PC-3 (cell line): ENCODE measurements around the gene RPS23.

Experiments used
- CTCF ChIP-seq: fragments of 300-600 bp; sonication (generic); conservative IDR thresholded peaks from 2 replicates; pipeline ENCODE4 v1.5.1; 2017; ENCODE audit warnings: antibody characterized with exemption, low read depth, mild to moderate bottlenecking, low read length
- EZH2phosphoT487 ChIP-seq: fragments of 300-600 bp; sonication (generic); IDR thresholded peaks from 2 replicates; pipeline ENCODE4 v1.6.1; 2018; ENCODE audit warnings: mild to moderate bottlenecking, antibody characterized with exemption, low read length, borderline replicate concordance

GRCh38 chr5:82295144-82295543 is 17.0 kb upstream of the RPS23 start:
- TF ChIP-seq CTCF (no peak), EZH2phosphoT487 (no peak)
